ENCODE data around the gene PPP4R4.

Gene PPP4R4

DNA sequence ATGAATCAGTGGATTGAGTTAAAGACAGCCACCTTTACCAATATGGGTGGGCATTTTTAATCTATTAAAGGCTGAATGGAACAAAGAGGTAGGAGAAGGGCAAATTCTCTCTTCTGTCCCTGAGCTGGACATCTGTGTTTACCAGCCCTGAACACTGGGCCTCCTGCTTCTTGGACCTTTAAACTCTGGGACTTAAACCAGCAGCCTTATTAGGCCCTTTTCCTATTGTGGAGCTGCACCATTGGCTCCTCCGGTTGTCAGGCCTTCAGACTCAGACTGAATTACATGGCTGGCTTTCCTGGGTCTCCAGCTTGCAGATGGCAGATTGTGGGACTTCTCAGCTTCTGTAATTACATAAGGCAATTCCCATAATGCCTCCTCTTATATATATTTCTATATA is 142.6 kb downstream of the PPP4R4 start:
- no peak overlapping the region for H3K4me3 ChIP-seq
- no peak overlapping the region for H3K27ac ChIP-seq
- no peak for DNase-seq (ENCODE audit: low spot score)
- TF ChIP-seq, protein P1, sequence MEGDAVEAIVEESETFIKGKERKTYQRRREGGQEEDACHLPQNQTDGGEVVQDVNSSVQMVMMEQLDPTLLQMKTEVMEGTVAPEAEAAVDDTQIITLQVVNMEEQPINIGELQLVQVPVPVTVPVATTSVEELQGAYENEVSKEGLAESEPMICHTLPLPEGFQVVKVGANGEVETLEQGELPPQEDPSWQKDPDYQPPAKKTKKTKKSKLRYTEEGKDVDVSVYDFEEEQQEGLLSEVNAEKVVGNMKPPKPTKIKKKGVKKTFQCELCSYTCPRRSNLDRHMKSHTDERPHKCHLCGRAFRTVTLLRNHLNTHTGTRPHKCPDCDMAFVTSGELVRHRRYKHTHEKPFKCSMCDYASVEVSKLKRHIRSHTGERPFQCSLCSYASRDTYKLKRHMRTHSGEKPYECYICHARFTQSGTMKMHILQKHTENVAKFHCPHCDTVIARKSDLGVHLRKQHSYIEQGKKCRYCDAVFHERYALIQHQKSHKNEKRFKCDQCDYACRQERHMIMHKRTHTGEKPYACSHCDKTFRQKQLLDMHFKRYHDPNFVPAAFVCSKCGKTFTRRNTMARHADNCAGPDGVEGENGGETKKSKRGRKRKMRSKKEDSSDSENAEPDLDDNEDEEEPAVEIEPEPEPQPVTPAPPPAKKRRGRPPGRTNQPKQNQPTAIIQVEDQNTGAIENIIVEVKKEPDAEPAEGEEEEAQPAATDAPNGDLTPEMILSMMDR (IDR thresholded peaks at IDR 0.05), result no peak

DNA sequence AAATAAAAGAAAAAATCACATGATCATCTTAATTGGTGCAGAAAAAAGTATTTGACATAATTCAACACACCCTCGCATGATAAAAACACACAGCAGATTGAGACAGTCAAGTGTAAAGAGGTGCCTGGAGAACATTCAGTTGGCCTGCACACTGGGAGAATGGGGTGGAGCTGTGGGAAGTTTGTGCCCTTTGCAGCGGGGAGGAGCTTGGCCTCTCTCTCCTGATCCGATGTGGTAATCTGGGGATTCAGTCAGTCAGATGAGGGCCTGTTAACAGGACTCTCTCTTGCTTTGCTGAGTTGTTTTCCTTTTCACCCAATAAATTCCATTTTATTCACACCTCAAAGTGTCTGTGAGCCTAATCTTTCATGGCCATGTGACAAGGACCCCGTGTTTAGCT is 143.1 kb downstream of the PPP4R4 start:
- H3K27ac ChIP-seq, result no peak overlapping the region
- TF ChIP-seq, protein P1 (IDR thresholded peaks at IDR 0.05), result no peak
- no peak overlapping the region for H3K4me3 ChIP-seq
- no peak for DNase-seq (ENCODE audit: low spot score)

DNA sequence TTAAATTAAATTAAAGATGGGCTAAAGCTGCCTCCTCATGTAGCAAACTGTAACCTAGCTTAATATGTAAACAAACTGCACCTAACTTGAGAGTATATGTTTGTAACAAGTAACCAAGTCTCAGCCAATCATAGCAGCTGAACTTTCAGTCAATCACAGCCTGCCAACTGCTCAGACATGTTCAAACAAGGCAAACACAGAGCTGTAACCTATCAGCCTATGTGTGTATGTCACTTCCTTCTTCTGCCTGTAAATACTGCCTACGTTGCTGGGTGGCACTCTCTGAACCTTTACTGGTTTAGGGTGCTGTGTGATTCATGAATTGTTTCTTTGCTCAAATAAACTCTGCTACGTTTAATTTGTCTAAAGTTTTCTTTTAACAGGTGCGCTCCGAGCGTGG is 146.1 kb downstream of the PPP4R4 start:
- Histone ChIP-seq H3K27ac (no peak overlapping the region), H3K4me3 (no peak overlapping the region)
- TF ChIP-seq, protein P1 (IDR thresholded peaks at IDR 0.05), result no peak
- DNase-seq (ENCODE audit: low spot score), result no peak

DNA sequence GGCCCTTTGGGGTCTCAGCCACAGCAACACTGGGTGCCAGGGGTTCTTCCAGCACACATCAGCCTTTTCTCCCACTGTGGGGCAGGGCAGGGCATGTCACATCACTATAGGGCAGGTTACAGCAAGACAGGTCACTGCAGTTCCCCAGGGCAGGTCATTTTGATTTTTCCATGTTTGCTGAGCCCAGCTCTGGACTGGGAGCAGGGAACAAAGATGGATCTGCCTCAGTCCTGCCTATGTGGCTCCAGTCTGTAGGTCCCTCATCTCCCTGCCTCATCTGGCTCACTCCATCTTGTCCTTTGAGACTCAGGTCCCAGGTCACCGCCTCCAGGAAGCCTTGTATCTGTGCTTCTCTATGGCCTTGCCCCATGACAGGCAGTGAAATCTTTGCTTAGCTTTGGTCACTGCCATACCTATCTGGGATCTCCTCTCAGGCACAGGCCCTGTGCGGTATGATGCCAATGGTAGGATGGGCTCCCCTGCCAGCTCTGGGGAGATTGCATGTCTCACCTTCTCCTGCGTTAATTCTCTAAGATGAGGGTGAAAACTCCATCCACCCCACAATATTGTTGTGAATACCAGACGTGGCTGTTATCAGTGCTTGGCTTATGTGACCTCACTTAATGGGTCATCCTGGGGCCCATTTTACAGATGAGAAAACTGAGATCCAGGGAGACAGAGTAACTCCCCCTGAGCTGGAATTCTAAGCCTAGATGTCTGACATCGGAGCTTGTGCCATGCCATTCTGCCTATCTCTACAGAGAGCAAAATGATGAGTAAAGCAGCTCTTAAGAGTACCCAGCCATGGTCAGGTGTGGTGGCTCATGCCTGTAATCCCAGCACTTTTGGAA is 147.5 kb downstream of the PPP4R4 start:
- H3K27ac ChIP-seq, result no peak overlapping the region
- DNase-seq (ENCODE audit: low spot score), result no peak
- H3K4me3 ChIP-seq, result no peak overlapping the region
- TF ChIP-seq, protein P1 (IDR thresholded peaks at IDR 0.05), result no peak

DNA sequence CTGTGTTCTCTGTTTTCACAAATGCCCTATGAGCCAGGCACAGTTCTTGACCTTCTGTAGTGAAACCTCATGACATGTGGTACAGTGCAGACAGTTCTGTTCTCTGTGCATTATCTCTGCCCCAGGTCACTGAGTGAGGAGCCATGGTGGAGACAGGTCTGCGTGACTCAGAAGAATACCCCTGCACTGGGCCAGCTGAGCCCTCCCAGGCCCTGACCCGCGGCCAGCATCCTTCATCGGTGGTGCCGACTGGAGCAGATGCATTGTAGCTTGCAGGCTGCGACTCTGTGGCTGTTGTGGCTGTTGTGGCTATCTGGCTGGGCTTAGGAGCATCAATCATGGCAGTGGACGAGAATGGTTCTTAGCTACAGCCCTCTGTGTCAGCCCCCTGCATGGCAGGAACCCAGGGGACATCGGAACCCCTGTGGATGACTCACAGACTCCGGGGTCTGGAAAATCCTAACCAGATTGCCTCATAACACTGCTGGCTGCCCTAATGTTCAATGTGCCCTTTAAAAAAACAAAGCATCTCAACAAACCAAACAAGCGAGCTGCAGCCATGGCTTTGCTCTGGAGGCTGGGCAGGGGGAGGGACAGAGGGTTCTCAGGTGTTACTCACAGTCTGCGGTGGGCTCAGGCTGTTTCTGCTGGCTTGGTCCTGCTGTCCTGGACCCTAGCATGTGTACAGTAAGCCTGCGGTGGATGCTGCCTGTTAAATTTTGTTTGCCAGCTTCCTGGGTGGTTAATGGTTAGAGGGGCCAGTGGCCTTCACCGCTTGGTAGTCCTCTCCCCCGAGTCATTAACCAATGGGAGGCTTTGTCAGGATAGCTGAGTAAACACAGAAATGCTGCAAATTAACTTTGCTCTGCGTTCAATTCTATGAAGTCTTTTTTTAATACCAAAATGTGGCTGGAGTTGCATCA is 148.8 kb downstream of the PPP4R4 start, which contains the start of gene SERPINA6:
Gene SERPINA6, minus strand, starts transcription at position 689 of the 923 bp plus-strand sequence. CDS start 8,688 bp downstream, outside the sequence.
- Histone ChIP-seq H3K4me3 (no peak within 1 kb of the TSS), H3K27ac (no peak within 1 kb of the TSS)
- TF ChIP-seq, protein P1 (IDR thresholded peaks at IDR 0.05), result no peak
- DNase-seq (ENCODE audit: low spot score), result no peak

DNA sequence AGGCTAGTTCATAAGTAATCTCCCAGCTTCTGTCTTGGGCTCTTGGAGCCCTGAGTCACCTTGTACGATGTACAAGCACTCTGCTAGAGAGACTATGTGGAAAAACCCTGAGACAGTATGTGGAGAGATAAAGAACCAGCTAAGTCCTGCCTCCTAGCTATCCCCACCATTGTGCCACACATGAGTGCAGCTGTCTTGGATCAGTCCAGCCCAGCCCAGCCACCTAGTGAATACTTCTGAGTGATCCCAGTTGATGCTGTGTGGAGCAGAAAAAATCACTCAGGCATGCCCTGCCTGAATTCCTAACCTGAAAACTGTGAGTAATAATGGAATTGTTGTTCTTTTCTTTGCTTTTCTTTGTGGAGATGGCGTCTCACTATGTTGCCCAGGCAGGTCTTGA is 154.1 kb downstream of the PPP4R4 start:
- no peak overlapping the region for H3K4me3 ChIP-seq
- TF ChIP-seq, protein P1 (IDR thresholded peaks at IDR 0.05), result no peak
- no peak overlapping the region for H3K27ac ChIP-seq

More for the DNA sequence above, 154.1 kb downstream of the PPP4R4 start:
- no peak for DNase-seq (ENCODE audit: low spot score)

All from coronary artery (tissue), 2 donors.